GM12891 (cell line): Measurements from ENCODE around the gene RANGRF.

Source experiments
- POLR2A ChIP-seq: IDR thresholded peaks from 2 replicates; pipeline ENCODE4 v1.6.1; 2011; ENCODE audit warnings: low read depth, low read length, control low read depth
- POLR2AphosphoS5 ChIP-seq: IDR thresholded peaks from 2 replicates; pipeline ENCODE4 v1.6.1; 2011; ENCODE audit warnings: low read depth, low read length, control low read depth
- TAF1 ChIP-seq: IDR thresholded peaks from 2 replicates; pipeline ENCODE4 v1.6.1; 2011; ENCODE audit warnings: low read depth, low read length, control low read depth

DNA sequence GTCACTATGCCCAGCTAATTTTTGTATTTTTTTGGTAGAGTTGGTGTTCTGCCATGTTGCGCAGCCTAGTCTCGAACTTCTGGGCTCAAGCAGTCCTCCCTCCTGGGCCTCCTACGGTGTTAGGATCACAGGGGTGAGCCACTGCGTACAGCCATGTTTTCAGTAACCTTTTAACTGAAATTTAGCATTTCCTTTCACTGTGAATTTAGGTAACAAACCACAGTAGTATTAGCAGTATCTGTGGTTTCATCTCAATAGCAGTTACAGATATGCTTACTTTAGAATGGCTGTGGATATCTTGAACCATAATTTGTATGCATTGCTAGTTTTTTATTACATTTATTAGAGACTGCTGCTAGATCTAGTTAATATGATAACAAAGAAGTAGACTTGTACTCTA lies 4.3 kb upstream of the RANGRF start:
- TF ChIP-seq TAF1 (no peak), POLR2AphosphoS5 (no peak), POLR2A (no peak)
